Measurements from ENCODE around the gene GPR107.

Gene GPR107

GRCh38 chr9:130058887-130059286, 5.2 kb downstream of the GPR107 start:
- DNase-seq = no peak

GRCh38 chr9:130060296-130060695, 6.6 kb downstream of the GPR107 start:
- DNase-seq = no peak

GRCh38 chr9:130062750-130063149, 9.0 kb downstream of the GPR107 start:
- no peak for DNase-seq

- DNase-seq = no peak
Observed at GRCh38 chr9:130064621-130065020, 10.9 kb downstream of the GPR107 start.

GRCh38 chr9:130069048-130069447, 15.3 kb downstream of the GPR107 start:
- no peak for DNase-seq

- no peak for DNase-seq
Observed at GRCh38 chr9:130072515-130073235, 19.0 kb downstream of the GPR107 start.

- no peak for DNase-seq
Observed at GRCh38 chr9:130073373-130073772, 19.7 kb downstream of the GPR107 start.

GRCh38 chr9:130078547-130078946, 24.8 kb downstream of the GPR107 start:
- no peak for DNase-seq

- no peak for DNase-seq
Observed at GRCh38 chr9:130084337-130084736, 30.6 kb downstream of the GPR107 start.

- DNase-seq = no peak
Observed at GRCh38 chr9:130088051-130088450, 34.3 kb downstream of the GPR107 start.

GRCh38 chr9:130089141-130089540, 35.4 kb downstream of the GPR107 start:
- no peak for DNase-seq

GRCh38 chr9:130090915-130091314, 37.2 kb downstream of the GPR107 start:
- no peak for DNase-seq

GRCh38 chr9:130092910-130093309, 39.2 kb downstream of the GPR107 start:
- no peak for DNase-seq

GRCh38 chr9:130095872-130096271, 42.2 kb downstream of the GPR107 start:
- no peak for DNase-seq

GRCh38 chr9:130100681-130101080, 47.0 kb downstream of the GPR107 start:
- no peak for DNase-seq

GRCh38 chr9:130101915-130102314, 48.2 kb downstream of the GPR107 start:
- no peak for DNase-seq

- no peak for DNase-seq
Observed at GRCh38 chr9:130104491-130105193, 50.9 kb downstream of the GPR107 start.

- DNase-seq = no peak
Observed at GRCh38 chr9:130106860-130107233, 53.1 kb downstream of the GPR107 start.

GRCh38 chr9:130107234-130107861, 53.6 kb downstream of the GPR107 start:
- DNase-seq = peak; percentile 96

GRCh38 chr9:130107955-130108354, 54.2 kb downstream of the GPR107 start:
- DNase-seq = no peak

GRCh38 chr9:130110166-130110565, 56.5 kb downstream of the GPR107 start:
- DNase-seq = peak; percentile 44

- no peak for DNase-seq
Observed at GRCh38 chr9:130110596-130111021, 56.9 kb downstream of the GPR107 start.

- DNase-seq = no peak
Observed at GRCh38 chr9:130111786-130112537, 58.3 kb downstream of the GPR107 start.

Data from hematopoietic multipotent progenitor cell treated with erythropoietin and hydrocortisone succinate and interleukin-3 and kit ligand, for 6 days (in vitro differentiated cells).